Activated CD4-positive, CD25-positive, alpha-beta regulatory T cell treated with anti-CD3 and anti-CD28 coated beads, Interleukin-2, amount 50 U/mL, for 24 hours (primary cell): Measurements from ENCODE around the gene C5AR1.
A peak's percentile ranks its signal among the peaks of the same experiment; 100 is the strongest.
"Not testable (repeated sequence)": the region's sequence is repeated elsewhere in the genome, so short reads cannot be mapped to it uniquely, and the experiment has no call there.

Experiments used
- ATAC-seq, 2 donors: fragments of 150-1000 bp; cut with Tn5 transposase; one replicate each; pipeline ENCODE4 v1.10.0; 2021; ENCODE audit warnings: mild to moderate bottlenecking in 1 of 2, moderate library complexity in 1 of 2

Gene C5AR1

GRCh38 chr19:47284324-47284899 lies 25.2 kb upstream of the C5AR1 start:
- ATAC-seq: no peak

GRCh38 chr19:47296036-47296435 lies 13.6 kb upstream of the C5AR1 start:
- peak; percentile 83 to 97 for ATAC-seq

GRCh38 chr19:47300867-47301266 lies 8.8 kb upstream of the C5AR1 start:
- not testable (repeated sequence) for ATAC-seq

- ATAC-seq: no peak
These were observed 7.4 kb upstream of the C5AR1 start for GRCh38 chr19:47302249-47302648.

- ATAC-seq: no peak
These were observed 5.7 kb upstream of the C5AR1 start for GRCh38 chr19:47303966-47304365.

GRCh38 chr19:47305309-47305751 lies 4.3 kb upstream of the C5AR1 start:
- peak in 1 of 2 donors; percentile 28 for ATAC-seq

DNA sequence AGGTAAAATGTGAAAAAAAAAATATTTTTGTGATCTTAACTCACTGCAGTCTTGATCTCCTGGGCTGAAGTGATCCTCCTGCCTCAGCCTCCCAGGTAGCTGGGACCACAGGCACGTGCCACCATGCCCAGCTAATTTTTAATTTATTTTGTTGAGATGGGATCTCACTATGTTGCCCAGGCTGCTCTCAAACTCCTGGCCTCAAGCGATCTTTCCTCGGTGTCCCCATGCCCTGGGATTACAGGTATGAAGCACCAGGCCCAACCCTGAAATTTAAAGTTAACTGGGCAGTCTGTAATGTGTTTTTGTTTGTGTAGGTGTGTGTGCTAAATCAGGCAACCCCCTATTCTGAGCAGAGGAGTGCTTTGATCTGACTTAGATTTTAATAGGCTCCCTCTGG lies 3.4 kb upstream of the C5AR1 start:
- no peak for ATAC-seq

GRCh38 chr19:47309038-47309437 lies 623 bp upstream of the C5AR1 start:
- ATAC-seq: no peak

GRCh38 chr19:47310323-47310722 lies 662 bp downstream of the C5AR1 start:
- no peak for ATAC-seq

DNA sequence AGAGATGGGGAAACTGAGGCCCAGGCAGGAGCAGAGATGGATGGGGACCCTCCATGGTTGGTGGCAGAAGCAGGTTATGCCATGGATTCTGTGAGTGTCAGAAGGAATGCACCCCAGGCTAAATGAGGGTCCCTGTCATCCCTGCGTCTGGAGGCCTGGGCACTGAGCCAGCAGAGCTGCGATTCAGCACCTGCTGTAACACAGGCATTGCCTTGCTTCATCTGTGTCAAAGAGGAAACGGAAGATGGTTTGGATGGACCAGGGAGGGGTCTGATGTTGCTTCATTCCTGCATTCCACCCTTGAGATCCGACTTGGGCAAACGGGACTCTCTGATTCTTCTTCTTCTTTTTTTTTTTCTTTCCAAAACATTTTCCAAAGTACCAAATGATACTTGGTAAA lies 1.2 kb downstream of the C5AR1 start:
- ATAC-seq: no peak

DNA sequence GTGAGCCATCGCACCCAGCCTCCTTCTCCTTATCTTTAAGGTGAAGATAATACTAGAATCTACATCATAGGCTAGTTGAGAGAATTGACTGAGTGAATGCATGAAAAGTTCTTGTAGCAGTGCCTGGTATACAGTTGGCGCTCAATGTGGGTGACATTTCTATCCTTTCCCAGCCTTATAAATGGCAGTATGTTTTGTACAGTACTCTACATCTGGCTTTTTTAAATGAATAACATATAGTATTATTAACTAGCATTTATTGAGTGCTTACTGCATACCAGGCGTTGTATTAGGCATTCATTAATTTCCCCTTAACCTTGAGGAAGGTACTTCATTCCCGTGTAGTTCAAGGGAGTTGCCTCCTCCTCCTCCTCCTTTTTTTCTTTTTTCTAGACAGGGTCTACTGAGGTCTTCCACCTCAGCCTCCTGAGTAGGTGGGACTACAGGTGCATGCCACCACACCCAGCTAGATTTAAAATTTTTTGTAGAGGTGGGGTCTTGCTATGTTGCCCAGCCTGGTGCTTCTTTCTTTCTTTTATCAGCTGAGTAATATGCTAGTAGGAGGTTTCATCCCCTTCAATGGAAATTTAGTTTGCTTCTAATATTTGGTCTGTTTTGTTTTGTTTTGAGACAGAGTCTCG lies 2.8 kb downstream of the C5AR1 start:
- no peak for ATAC-seq

GRCh38 chr19:47313754-47314295 lies 4.2 kb downstream of the C5AR1 start:
- ATAC-seq: no peak

GRCh38 chr19:47315125-47315821 lies 5.6 kb downstream of the C5AR1 start:
- ATAC-seq: peak; percentile 69 to 82

GRCh38 chr19:47316513-47316912 lies 6.9 kb downstream of the C5AR1 start:
- ATAC-seq: no peak

GRCh38 chr19:47319923-47320871 lies 10.5 kb downstream of the C5AR1 start:
- no peak for ATAC-seq

DNA sequence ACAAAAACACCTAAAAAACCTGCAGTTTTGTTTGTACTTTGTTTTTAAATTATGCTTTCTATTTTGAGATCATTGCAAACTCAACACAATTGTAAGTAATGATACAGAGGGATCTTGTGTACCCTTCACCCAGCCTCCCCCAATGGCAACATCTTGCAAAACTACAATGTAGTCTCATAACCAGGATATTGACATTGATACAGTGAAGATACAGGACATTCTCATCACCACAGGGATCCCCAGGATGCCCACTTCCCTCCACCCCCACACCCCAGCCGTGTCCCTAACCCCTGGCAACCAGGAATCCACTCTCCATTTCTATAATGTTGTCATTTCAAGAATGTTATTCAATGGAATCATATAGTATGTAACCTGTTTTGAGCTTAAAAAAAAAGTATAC lies 12.0 kb downstream of the C5AR1 start:
- ATAC-seq: no peak

DNA sequence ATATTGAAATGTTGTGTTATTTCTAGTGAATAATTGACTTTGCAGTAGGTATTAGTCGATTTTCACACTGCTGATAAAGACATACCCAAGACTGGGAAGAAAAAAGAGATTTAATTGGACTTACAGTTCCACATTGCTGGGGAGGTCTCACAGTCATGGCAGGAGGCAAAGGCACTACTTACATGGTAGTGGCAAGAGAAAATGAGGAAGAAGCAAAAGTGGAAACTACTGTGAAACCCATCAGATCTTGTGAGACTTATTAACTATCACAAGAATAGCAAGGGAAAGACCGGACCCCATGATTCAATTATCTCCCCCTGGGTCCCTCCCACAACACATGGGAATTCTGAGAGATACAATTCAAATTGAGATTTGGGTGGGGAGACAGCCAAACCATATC lies 12.4 kb downstream of the C5AR1 start:
- no peak for ATAC-seq

DNA sequence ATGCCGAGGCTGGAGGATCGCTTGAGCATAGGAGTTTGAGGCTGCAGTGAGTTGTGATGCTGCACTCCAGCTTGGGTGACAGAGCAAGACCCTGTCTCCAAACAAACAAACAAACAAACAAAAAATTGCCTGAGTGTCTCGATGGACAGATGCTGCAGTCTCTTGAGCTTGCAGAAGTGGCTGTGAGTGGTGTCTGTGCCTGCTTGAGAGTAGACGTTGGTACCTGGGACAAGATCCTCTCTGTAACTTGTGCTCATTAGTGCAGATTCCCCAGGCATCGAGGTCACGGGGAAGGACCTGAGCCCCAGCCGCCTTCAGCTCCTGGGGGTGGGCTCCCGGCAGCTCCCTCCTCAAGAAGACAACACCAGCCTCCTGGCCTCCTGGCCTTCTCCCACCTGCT lies 13.7 kb downstream of the C5AR1 start:
- no peak for ATAC-seq

DNA sequence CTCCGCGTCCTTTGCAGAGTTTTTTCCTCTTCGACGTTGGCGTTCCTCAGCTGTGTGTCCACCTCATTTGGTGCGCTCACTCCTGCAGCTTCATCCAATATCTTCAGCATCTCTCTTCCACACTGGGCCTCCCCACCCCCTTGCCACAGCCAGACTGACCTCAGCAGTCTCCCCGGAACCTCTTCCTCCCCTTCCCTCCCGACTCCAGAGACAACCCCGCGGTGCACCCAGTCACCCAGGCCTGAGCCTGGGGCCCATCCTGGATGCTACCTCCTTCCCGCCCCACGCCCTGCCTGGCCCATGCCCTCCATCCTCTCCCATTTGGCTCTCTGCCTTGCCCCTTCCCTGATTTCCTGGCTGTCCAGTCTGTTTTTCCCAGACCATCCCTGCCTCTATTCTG lies 14.2 kb downstream of the C5AR1 start:
- ATAC-seq: no peak

DNA sequence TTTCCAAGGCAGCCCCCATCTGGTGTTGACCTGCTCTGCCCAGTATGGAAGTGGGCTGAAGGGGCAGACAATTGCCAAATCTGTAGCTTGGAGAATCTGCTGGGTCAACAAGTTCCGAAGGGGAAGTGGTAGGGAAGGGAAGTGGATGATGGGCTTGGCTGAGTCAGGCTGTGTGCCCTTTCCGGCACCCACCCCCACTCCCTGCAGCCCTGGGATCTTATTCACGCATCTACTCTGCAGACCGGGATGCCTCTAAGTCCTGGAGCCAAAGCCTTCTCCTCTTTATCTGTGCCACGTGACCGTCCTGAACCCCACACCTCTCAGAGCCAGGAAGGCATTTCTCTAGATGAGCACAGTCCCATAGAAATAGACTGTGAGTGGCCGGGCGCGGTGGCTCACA lies 14.8 kb downstream of the C5AR1 start:
- no peak for ATAC-seq

DNA sequence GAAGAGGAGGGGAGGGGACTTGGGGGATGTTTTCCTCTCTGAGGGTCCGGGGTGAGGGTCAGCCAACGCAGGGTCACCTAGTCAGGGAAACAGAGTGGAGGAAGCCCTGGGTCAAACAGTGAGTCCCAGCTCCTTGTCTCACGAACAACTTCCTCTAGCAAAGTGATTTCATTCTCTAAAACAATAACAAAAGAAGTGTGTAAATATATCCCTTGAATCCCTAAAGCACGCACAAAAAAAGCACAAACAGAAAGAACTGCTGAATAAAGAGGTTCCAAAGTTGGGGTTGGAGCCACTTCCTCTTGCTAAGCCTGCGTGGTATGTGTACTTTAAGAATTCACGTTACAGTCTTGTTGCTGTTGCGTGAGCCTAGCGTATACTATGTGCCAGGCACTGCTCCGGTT lies 20.8 kb downstream of the C5AR1 start:
- ATAC-seq: no peak

GRCh38 chr19:47331490-47331889 lies 21.8 kb downstream of the C5AR1 start:
- no peak for ATAC-seq
